VCaP (cell line): ENCODE measurements around the gene UTP14A.

Experiments used
- H3K27ac ChIP-seq: fragments of 450-650 bp; 2 replicates; pipeline ENCODE4 v1.5.1; 2017
- TF ChIP-seq, protein P1 (sequence below): fragments of 450-650 bp; conservative IDR thresholded peaks from 2 replicates; pipeline ENCODE4 v1.5.1; 2017; ENCODE audit warnings: mild to moderate bottlenecking, moderate library complexity

UTP14A gene

GRCh38 chrX:129954804-129955203 is 48.8 kb downstream of the UTP14A start:
- TF ChIP-seq, protein P1, sequence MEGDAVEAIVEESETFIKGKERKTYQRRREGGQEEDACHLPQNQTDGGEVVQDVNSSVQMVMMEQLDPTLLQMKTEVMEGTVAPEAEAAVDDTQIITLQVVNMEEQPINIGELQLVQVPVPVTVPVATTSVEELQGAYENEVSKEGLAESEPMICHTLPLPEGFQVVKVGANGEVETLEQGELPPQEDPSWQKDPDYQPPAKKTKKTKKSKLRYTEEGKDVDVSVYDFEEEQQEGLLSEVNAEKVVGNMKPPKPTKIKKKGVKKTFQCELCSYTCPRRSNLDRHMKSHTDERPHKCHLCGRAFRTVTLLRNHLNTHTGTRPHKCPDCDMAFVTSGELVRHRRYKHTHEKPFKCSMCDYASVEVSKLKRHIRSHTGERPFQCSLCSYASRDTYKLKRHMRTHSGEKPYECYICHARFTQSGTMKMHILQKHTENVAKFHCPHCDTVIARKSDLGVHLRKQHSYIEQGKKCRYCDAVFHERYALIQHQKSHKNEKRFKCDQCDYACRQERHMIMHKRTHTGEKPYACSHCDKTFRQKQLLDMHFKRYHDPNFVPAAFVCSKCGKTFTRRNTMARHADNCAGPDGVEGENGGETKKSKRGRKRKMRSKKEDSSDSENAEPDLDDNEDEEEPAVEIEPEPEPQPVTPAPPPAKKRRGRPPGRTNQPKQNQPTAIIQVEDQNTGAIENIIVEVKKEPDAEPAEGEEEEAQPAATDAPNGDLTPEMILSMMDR: no peak
- H3K27ac ChIP-seq: no peak overlapping the region

- H3K27ac ChIP-seq: no peak overlapping the region
- TF ChIP-seq, protein P1: no peak
Observed at GRCh38 chrX:129955682-129956081, 49.7 kb downstream of the UTP14A start.

- H3K27ac ChIP-seq: no peak overlapping the region
- TF ChIP-seq, protein P1: no peak
Observed at GRCh38 chrX:129956145-129956544, 50.2 kb downstream of the UTP14A start.

GRCh38 chrX:129956765-129957164 is 50.8 kb downstream of the UTP14A start:
- TF ChIP-seq, protein P1: no peak
- H3K27ac ChIP-seq: peak overlapping the region; percentile 47; the same call in 1 of the 2 replicates

DNA sequence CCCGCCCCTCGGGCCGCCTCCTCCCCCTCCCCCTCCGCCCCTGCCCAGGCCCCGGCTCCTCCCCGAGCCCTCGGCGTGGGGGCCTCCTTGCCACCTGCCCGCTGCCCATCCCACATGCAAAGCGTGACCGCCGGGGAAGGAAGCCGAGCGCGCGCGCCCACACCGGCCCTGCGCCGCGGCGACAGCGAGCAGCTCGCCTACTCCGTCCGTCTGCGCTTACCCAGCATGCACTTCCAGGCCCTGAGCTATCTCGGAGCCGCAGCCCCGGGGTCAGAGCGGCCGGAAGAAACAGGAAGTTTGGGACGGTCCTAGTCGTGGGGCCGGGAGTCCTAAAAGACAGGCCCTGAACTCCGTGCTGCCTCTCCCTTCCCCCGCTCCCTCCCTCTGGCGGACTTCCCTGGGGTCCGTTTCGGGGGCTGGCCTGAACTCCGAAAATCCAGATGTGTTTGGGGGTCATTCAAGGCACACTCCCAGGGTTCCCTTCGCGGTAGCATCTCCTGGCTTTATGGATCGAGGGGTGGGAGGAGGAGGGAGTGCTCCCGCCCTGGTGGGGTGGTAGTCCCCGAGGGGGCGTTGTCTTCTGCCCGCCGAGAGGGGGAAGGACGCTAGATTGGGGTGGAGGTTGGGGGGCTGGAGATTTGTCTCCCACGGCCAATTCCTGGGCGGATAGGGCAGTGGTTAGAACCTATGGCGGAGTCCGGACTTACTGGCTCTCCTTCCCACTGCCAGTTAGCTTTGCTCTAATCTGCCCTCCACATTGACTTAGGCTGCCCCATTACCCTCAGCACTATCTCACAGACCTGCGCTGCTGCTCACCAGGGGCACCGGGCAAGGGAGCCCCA is 51.5 kb downstream of the UTP14A start:
- H3K27ac ChIP-seq: peak overlapping the region; percentile 47; the same call in 1 of the 2 replicates
- TF ChIP-seq, protein P1: no peak

DNA sequence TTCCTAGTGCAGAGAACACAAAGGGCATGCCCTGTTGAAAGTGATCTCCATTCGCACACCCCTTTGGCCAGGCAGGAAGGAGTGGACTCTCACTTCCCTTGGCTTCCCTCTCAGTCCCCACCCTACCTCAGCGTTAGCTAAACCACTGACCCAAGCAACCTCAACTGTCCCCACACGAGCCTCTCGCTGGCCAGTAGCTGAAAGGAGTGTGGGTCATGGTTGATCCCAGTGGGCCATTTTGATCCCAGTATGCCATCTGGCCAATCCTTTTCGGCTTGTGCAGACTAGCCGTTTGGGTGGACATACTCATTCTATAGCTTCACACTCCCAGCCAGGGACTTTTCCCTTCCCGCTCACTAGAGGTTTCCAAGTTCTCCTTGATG is 52.1 kb downstream of the UTP14A start:
- TF ChIP-seq, protein P1: no peak
- no peak overlapping the region for H3K27ac ChIP-seq

DNA sequence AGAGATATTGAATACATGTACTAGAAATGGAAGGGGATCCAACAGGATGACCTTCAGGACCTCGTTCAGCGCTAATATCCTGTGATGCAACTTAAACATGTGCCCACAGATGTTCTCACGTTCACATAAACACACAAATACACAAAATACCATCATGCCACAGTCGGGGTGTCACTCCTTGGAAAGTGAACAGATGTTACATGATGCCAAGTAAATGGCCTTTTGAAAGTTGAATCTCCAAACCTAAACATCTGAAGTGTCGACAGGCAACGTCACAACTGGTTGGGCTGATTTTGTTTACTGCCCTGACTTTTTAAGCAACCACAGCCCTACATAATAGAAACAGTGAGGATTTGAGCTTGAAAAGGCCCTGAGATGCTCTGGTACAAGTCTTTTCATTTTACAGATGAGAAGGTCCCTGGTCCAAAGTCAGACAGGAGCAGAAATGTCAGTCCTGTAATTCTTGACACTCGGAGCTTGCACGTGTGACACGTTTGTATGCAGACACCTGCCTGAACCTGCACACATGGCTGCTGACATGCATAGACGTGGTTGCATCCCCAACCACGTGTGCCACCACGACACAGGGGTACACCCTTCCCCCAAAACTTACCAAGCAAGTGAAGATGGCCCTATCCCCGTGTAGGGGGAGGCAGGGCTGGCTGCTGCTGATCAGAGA is 53.0 kb downstream of the UTP14A start:
- H3K27ac ChIP-seq: no peak overlapping the region
- TF ChIP-seq, protein P1: no peak
